GM21390 (cell line): Measurements from ENCODE around the gene ANKRD18B.
"Not testable (repeated sequence)": the region's sequence is repeated elsewhere in the genome, so short reads cannot be mapped to it uniquely, and the experiment has no call there.

ENCODE experiments used
- ATAC-seq: cut with Tn5 transposase; IDR thresholded peaks from one replicate; pipeline ENCODE4 v1.9.1; 2021; ENCODE audit not compliant: unreplicated experiment

Gene ANKRD18B

GRCh38 chr9:33604249-33604648 is 80.2 kb downstream of the ANKRD18B start:
- ATAC-seq = not testable (repeated sequence)

DNA sequence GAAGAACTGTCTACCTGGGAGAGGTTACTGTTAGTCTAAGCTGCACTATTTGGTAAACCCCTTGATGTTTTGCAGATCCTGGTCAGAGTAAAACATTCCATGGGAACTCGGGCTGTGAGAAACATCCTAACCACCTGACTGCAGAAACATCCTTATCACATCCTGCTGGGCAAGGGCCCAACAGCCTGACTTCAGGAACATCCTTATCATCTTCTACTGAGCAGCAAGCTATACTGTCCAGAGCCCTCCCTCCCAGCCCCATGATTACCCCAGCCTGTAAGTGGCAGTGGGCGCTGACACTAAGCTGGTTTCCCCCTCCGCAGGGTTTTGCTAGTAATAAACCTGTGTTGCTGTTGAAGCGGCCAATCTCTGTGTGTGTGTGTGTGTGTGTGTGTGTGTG is 80.9 kb downstream of the ANKRD18B start:
- ATAC-seq = not testable (repeated sequence)

- ATAC-seq = no peak
These were observed 87.3 kb downstream of the ANKRD18B start for GRCh38 chr9:33611358-33611757.

DNA sequence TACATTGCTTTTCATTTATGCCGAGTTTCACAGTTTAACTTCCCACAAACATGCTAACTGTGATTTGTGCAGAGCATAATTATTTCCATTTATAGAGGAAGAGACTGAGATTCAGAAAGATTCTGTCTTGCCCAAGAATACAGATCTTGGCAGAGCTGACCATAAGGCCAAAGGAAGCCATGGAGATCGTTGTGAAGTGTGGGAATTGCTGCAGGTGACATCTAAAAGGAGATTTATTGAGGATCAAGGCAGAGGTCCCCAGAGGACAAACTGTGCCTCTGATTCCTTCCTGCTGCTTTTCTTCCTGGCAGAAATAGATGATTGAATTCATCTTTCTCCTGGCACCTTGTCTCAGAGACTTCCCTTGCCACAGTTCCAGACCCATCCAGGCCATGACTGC is 88.4 kb downstream of the ANKRD18B start:
- ATAC-seq = not testable (repeated sequence)

DNA sequence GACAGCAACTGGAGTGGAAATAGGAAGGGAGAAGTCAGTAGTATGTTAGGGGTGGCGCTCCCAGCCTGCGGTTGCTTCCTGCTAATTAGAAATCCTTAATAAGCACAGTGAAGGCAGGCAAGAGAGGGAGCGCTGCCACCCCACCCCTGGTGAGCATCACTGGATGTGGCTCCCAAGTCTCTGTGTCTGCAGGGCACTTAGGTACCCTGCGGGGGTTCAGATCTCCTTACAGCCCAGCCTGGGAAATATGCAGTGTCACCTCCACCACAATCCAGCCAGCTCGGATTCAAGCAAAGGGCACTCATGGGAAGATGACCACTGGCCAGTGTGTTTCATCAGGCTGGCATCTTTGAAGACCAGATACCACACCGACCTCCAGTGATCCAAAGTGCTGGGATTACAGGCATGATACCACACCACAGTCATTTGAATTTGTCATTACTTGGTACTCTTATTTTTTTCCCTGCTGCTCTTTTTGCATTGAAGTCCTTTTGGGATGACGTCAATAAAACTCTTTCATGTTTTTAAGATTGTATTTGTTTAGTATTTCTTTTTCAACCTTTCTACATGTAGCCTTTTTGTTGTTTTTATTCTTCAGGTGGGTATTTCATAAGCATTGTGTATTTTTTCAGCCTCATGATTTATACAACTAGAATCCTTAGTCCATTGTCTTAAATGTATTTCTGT is 90.1 kb downstream of the ANKRD18B start:
- no peak for ATAC-seq

DNA sequence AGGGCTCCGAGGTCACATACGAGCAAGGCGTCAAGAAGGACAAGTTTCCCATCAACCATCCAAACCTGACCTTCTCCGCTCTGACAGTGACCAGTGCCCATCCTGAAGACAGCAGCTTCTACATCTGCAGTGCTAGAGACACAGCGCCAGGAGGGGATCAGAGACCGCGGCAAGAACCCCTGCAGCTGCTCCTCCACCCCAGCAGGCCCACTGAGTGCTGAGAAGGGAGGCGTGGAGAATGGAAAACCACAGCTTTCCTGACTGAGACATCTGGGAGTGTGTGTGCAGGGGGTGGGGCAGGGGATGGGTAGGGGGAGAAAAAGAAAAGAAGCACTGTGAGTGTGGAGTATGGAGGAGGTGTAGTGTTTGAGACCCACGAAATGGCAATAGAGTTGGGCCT is 94.3 kb downstream of the ANKRD18B start:
- ATAC-seq = not testable (repeated sequence)

DNA sequence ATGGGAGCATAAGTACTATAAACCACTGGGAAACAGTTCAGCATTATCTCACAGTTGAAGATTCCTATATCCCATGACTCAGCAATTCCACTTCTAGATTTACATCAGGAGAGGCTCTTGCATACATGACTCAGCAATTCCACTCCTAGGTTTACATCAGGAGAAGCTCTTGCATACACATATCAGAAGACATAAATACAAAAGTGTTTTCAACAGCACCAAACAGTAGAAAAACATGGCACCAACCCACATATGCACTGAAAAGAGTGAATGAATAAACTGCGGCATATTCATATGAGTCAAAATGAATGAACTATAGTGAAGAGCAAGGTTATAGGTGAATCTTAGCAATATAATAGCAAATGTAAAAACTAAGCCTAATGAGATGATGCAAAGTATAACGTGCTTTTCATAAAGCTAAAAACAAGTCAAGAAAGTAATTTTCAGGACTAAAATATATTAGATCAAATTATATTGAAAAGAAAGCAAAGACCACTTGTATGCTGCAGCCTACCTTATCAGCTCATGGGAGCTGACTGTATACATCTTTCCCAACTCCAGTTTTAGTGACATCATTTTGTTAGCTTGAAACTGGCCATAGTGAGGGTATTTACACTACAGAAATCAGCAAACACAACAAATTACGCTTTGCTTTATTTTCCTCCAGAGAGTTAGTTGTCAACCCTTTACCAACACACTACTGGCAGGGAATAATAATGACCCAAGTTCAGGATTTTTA is 95.8 kb downstream of the ANKRD18B start:
- no peak for ATAC-seq

DNA sequence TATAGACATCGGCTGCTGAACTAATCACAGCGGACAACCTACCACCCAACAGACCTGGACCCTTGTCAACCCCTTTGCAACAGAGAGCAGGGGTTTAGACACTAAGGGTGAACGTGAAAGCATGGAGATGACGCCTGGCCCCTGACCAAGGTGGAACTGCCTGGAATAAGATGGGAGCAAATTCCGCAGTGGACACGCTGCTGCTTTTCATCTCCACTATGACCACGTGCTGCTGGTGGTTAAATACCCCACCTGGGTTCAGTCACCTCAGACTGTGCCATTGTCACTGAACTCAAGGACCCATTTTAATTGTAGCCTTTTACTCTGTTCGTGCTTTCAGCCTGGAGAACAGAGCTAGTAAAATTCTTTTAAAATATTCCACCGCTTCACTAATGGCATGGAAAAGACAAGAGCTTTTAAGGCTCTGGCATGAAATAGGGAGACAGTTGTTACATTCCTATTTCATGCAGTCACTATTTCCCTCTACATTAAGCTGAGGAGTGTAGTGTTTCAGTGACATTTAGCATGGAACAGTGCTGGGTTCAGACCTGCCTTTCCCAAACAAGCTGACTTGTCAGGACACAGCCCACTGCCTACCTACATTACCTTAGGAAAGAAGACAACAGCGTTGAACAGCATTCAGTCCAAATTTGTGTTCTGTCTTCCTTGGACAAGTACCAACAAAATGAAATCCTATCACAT is 96.8 kb downstream of the ANKRD18B start:
- no peak for ATAC-seq
